Stimulated activated CD8-positive, alpha-beta memory T cell treated with anti-CD3 and anti-CD28 coated beads, Interleukin-12 subunit alpha, Interleukin-12 subunit beta, amount 100 ng/mL, for 24 hours (primary cell): ENCODE measurements around the gene LRRC53.

Experiments used
- DNase-seq: peaks from one replicate; pipeline ENCODE4 v3.0.0-alpha.2; 2020; ENCODE audit errors: extremely low read depth

The LRRC53 gene, protein sequence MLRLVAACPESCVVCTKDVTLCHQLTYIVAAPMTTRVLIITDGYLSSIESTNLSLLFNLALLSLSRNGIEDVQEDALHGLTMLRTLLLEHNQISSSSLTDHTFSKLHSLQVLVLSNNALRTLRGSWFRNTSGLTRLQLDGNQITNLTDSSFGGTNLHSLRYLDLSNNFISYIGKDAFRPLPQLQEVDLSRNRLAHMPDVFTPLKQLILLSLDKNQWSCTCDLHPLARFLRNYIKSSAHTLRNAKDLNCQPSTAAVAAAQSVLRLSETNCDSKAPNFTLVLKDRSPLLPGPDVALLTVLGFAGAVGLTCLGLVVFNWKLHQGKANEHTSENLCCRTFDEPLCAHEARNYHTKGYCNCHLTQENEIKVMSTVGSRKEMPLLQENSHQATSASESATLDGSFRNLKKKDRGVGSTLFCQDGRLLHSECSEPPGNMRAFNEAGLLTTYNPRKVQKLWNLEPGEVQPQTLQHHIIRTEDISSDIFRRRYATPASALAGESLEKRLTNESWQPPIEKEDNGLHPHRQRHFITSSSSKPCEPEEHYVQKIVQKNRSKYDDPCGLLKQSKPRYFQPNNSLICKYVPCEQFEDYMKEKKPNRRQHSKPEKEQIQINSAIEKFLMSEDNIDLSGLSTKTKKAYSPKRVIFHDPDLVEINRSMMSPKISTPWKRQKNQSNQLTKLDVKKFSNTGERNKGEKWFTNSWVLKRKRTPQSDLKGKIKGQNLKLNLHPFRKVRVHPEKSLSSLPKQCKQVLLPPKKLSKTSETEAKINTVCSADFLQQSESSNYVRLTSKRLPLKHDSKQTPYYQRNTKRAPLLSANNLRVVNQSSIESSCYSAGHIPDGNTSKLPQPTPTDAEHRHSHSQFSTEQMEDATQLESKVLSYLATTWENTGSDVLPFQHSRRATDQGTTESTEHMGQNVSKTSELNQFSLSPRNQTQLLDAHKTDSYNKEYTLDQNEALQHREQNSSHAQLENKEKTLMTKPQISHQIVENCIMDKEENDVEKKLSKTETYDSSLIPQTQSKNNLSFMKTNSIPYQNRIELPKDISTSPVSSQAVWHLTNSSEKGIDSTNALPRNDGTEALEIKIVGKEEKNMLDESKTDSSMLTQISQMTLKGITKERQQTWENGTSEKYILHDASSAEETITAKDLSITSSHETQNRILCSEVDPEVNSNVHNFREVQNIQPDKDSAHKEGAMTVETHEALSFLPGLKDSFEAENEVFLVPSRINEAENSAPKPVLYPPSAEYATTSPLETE

GRCh38 chr1:74512170-74512915 lies at the start of gene LRRC53:
Gene LRRC53 (minus strand): TSS chr1:74512611. CDS start chr1:74483349, 29,262 bp downstream.
- DNase-seq, result no peak

DNA sequence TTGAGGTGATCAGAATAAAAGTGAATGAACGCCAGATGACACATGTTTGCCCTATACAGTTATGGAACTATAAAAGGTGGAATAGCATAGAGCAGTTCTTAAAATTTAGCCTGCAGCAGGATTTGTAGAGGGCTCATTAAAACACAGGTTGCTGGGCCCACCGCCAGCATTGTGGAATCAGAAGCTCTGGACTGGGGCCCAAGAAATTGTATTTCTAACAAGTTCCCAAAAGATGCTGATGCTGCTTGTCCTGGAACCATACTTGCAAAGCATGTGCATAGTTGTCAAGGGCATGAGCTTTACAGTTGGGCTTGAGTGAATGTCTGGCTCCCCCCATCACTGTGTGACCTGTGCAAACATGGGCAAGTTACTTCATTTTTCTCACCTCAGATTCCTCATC lies 37.5 kb upstream of the LRRC53 start:
- DNase-seq, result no peak

DNA sequence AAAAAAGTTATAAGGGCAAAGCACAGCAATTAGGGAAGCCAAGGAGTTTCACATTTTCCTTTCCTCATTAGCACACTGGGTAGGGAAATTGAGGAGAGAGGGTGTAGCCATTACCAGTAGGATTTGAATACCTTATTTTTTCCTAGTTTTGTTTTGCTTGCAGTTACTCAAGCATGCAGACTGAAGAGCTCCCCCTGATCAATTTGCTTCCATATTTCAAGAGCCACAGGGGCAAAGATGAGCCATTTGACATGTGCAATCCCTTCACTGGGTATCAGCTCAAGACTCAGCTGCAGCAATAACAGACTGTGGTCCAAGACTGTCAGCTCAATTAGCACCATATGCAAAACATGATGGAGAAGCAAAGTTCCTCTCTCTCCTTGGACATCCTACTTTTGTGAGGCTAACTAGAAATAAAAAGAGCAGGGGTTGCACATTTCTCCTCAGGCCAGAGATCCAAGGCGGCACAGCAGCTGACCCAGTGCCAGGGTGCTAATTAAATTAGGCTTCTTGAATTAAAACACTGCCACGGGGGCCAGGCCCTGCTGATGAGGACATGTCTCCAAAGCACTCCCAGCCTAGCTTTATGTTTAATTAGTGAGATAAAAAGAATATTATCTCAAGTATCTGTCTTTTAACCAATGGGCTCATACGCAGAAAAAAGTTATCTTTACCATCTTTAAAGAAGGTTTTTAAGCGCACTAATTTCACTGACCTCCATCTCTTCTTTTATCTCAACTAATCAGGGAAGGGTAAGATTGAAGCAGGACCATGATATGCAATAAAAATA lies 36.7 kb upstream of the LRRC53 start:
- no peak for DNase-seq

- no peak for DNase-seq
These were observed 33.4 kb upstream of the LRRC53 start for GRCh38 chr1:74545821-74546220.

DNA sequence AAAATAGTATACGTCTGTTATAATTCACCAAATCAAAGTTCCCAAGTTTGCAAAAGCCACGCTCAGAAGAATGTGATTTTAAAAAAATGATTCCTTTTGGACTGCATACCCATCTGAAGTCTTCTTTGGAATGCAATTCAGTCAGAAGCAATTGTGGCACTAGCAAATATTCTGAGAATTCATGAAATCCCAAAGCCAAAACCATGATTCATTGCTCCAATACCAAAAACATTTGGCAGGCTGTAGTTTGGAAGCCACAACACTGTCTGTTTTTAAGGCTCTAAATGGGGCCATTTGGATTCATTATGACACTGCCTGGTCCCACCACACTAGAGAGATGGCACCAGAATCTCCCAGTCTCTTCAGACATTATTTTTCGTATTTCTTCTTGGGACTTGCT lies 21.8 kb upstream of the LRRC53 start:
- DNase-seq, result no peak

DNA sequence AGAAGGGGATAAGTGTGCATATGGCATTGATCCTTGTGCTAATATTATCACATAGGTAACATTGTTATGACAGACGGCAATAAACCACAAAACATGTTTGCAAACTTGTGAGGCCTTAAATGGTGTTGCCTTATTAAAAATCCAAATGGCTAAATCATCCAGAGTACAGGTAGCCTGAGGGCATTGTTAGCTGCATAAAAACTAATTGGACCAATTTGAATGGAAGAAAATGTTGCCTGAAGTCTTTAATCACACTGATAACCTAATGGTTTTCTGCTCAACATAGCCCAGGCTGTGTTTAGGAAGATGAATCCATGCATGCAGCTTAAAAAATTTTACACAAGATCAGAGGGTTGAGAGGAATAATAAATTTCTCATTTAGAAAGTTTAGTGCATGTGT lies 19.4 kb upstream of the LRRC53 start:
- no peak for DNase-seq

- no peak for DNase-seq
These were observed 18.5 kb upstream of the LRRC53 start for GRCh38 chr1:74530892-74531291.

DNA sequence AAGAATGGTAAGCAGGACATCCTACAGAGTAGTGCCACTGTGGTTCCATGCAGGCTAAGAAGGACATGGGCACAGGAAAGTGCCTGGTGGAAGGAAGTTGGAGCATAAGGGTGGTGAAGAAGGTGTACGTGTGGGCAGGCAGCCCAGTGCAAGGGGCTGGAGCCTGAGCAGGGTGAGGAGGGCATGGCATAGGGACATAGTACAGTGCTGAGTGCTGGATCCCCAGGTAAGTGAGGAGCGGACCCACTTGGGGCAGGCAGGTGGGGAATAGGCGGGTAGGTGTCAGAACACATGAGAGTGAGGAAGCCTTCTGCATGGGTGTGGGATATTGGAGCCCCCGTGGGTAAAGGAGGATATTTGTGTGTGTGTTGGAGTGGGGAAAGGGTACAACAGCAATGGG lies 15.7 kb upstream of the LRRC53 start:
- DNase-seq, result no peak

DNA sequence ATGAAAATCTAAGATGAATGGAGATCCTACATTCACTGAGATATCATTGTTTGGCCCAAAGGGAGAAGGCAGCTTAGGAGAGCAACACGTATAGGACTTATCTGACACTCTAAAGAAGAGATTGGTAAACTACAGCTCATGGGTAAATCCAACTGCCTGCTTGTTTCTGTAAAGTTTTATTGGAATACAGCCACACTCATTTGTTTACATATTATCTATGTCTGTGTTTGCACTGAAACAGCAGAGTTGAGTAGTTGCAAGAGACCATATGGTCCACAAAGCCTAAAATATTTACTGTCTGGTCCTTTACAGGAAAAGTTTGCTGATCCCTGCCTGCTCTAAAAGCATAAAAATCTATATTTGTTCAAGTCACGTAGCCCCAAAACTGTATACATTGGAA lies 14.3 kb upstream of the LRRC53 start:
- no peak for DNase-seq

GRCh38 chr1:74523873-74524480 lies 11.6 kb upstream of the LRRC53 start:
- DNase-seq, result no peak

DNA sequence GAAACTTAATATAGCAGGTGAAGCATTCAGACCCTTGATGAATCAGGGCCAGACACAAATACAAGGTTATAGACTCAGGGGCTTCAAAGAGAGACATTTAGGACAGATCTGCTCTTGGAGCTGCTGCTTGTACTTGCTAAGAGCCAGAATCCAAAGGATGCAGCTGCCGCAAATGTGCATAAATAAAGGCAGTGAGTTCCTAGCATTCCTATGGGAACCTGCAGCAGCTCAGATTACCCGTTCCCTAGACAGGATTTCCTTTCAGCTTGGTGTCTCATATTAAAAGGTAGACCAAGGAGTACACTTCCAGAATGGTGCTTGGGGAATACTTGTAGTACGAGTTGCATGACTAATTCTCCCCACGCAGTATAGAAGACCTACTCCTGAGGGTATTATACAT lies 9.7 kb upstream of the LRRC53 start:
- no peak for DNase-seq

GRCh38 chr1:74517599-74518051 lies 5.2 kb upstream of the LRRC53 start:
- DNase-seq, result no peak

DNA sequence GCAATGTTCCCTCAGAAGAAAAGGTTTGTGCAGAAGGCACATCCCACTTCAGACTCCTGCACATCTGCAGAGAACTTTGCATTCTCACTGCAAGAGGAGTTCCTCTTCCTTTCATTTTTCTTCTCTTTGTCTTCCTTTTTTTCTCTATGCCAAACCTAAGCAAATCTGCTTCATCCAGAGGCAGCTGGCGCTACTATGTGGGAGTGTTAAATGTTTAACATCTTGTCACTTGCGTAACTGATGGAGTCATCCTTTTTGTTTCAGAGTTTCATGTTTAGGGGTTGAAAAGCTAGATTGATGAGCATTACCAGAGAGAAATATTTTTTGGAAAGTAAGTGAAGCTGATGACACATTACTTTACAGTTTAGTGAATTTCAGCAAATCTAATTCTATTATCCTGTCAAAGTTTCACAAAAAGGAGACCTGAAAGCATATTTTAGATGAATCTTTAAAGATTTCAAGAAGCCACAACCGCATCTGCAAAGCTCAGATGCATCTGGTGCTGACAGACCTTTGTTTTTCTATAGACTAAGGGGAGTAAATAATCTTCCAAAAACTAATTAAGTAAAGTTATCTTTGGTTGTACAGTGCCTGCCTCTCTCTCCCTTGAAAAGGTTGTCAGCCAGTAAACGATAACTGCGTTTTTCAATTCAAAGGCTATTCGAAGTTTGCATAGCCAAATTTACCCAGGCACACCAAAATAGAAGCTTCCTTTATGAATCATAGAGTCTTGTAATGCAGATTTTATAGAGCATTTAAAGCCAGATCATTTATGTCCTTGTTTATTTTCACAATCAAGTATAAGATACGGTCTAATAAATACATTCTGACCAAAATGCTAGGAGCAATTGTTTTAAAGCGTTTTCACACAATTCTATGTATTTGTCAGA lies 1.2 kb upstream of the LRRC53 start:
- no peak for DNase-seq

GRCh38 chr1:74508449-74508848 lies 4.0 kb downstream of the LRRC53 start:
- no peak for DNase-seq

DNA sequence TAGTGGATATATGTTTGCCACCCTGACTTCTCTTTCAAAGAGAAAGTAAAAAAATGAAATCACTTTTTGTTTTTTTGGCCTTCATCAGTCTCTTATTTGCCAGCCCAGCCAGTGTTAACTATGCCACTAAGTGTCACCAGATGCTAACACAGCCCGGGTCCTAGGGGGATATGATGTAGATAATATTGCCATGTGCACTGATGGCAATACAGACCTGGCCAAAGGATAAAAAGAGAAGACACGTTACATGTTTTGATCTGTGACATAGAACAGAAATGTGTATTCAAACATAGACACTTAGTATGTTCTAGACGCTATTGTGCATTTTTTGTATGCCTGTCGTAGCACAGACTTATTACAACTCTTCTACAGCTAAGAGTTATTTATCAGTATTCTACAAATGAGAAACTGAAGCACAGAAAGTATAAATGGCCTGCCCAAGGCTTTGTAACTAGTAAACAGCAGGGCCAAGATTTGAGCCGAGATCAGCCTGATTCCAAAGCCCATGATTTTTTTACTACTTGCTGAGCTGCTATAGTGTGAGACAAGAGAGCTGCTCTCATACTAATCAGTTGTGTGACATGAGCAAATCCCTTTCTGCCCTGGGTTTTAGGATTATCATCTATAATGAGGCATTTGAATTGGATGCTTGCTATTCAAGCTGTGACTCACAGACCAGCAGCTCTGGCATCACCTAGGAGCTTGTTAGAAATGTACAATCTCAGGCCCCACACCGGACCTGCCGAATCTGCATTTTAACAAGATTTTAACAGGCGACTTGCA lies 6.3 kb downstream of the LRRC53 start:
- DNase-seq, result no peak

DNA sequence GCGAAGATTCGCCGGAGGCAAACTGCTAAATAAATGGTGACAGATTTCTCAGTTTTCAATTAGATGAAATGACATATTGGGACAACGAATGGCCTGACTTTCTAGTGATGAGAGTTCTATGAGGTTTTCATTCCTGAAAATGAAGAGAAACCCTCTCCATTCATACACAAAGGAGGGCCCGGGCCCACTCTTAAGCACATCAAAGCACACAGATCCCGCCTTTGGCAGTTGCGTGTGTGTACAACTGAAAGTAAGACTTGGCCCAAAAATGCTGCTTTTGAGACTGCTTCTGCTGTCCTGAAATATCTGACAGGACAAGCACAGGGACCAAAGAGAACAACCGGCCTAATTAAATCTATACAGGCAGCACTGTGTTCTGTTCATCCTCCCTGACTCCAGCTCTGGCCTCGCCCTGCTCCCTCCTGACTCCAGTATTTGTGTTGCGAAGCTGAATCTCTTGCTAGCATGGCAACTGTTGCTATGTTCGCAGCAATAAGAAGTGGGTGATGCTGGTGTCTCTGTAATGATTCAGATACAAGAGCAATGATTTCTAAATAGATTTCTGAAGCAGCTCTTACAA lies 7.4 kb downstream of the LRRC53 start:
- no peak for DNase-seq

GRCh38 chr1:74504125-74504932 lies 8.1 kb downstream of the LRRC53 start:
- no peak for DNase-seq
